Activated CD4-positive, alpha-beta T cell treated with anti-CD3 and anti-CD28 coated beads, Interleukin-2, amount 50 U/mL, for 48 hours (primary cell): Measurements from ENCODE around the gene TNFAIP8.

Source experiments
- DNase-seq, 2 experiments: peaks; one replicate each; pipeline ENCODE4 v3.0.0-alpha.2; 2020

TNFAIP8 gene

DNA sequence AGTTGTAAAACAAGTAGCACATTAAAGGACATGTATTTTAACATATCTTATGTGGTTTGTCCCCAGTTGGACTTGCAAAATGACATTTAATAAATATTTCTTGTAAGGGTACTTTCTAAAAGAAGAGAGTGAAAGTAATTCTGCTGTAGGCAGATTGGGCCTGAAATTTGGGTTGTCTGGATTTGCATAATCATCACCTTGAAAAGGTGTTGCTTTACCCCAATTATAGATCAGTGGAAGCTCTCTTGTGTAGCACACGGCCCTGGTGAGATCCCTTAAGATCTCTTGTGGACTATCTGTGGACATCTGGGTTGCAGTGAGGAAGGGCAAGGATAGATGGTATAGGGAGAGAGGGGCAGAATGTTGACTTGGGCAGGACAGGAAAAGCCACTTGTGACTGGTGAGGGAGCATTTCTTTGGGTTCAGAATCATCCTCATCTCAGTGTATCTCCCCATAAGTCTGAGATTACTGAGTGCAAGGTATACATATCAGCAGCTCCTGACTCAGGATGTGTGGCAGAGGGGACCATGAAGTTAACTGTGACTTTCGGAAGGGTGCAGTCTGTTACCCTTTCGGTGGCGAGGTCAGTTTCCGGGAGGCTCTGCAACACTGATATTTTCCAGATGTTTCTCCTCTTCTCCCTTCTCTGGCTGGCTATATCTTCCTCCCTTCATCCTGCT lies 2.0 kb upstream of the TNFAIP8 start:
- peak; percentile 46 to 62 for DNase-seq

DNA sequence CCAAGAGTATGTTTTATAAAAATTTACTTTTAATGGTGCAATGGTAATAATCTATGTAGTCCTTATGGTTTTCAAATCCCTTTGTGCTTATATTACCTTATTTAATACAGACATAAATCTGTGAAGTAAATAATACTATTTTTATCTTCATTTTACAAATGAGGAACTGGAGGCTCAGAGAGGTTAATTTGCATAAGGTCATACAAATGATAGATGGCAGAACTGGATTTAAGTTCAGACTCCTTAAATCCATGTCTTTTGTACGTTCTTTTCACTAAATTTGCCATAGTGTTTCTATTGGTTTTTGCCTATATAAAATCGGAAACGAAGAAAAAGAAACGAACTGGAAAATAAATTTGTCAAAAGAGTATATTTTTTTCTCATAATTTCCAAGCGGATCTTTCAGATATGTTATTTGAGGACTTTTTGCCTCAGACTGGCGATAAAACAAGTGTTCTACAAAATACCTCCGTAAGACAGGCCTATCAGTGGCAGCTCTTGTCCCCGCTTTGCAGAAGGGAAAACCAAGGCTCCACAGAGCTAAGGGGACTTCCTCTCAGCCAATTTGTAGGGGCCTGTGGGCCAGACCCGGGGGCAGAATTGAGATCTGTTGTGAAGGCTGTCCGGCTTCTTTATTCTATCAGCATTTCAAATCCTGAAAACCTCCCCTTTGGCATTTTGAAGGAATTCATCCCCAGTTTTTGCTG lies 1.1 kb upstream of the TNFAIP8 start:
- no peak for DNase-seq

DNA sequence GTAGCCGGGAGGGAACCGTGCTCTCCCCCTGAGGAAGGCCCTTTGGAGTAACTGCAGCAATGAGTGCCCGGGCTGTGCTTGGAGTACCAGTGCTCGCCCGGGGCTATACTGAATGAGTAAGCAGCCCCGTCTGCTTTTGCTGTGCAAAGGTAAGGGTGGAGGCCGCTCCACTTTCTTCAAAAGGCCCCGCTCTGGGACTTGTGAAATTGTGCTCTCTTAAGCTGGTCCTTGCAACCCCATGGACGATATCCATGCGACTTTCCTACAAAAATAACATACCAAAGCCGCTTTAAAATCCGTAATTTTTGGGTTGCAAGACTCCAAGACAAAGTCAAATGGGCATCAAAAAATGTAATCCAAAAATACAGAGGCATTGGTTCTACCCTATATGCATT lies 578 bp upstream of the TNFAIP8 start:
- DNase-seq: peak; percentile 56 to 65

DNA sequence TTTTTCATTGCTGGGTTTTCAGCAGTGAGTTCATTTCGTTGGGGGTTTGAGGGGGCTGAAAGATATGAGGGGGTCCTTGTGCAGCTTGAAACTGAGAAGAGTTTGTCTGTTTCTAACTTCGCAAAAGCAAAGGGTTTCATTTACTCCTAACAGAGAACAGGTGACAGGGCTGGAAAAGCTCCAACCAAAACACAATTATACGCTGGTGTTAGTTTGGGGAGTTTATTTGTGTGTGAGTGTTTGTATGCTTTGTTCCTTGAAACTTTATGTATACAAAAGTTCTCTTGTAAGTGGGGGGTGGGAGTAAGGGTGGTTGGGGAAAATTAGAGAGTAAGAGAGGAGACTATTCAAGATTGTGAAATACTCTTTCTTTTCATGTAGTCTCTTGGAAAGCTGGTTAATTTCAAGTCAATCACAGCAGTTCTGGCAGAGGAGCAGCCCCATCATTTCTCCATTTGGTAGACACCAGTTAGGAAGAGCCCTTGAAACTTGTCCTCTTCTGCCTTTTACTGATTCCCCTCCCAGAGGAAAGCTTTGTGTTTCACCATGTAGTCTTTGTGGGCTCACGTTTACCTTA lies 881 bp downstream of the TNFAIP8 start:
- no peak for DNase-seq

DNA sequence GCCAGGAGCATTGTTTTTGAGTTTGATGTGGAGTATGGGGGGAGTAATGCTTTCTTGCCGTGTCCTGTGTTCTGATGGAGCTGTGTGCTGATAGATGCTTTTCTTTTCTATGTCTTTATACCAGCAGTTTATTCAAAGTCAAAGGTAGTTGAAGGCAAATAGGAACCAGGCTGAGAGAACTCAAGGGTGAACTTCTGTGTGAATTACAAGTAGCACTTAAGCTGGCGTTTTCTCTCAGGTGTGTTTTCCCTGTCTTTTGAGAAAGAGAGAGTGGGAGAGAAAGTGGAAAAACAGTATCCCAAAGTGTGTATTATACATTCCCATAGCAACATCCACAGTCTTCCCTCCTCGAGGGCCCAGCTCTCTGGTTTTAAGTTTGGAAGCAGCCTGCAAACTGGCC lies 1.5 kb downstream of the TNFAIP8 start:
- no peak for DNase-seq

DNA sequence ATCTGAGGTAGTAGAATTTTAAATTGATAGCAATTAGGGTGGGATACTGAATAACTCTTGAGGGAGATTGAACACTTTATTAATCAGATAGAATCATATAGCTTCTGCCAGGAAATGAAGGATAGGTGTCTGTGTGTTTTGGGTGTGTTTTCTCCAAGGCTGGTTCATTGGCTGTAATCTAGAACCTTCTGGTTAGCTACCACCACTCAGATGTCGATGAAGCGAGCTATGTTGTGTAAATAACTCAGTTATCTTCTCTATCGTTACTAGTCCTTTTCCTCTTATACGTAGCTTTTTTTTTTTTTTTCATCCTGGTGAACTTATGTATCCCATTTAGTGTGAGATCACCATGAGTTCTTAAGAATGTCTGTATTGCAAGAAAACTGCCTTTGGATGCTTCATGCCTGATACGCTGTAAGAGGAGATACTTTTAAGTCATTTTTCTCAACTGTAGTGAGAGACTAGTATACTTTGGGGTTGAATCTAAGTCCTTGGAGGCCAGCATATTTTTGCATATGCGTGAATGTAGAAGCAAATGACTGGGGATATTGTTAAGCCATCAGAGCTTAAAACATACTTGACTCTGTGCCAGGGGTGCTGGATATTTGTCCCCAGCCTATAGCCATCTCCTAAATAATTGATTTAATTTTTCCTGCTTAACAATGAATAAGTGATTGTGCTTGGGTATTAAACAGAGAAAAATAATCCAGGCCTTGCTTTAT lies 2.1 kb downstream of the TNFAIP8 start:
- DNase-seq: no peak

DNA sequence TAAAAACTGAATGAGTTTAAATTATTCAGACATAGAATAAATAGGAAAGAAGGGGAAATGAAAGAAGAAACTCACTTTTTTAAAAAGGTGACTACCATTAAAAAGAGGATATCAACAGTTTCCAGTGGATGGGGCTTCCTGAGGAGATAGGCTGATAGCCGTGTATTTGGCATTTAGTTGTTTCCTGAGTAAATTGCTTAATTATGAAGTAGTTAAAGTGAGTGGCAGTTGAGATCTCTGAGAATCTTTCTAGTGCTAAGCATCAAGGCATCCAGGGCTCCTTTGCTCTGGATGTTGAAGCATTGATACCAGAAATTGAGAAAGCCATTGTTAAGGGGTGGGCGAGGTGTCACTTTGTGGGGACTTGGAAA lies 2.7 kb downstream of the TNFAIP8 start:
- no peak for DNase-seq

DNA sequence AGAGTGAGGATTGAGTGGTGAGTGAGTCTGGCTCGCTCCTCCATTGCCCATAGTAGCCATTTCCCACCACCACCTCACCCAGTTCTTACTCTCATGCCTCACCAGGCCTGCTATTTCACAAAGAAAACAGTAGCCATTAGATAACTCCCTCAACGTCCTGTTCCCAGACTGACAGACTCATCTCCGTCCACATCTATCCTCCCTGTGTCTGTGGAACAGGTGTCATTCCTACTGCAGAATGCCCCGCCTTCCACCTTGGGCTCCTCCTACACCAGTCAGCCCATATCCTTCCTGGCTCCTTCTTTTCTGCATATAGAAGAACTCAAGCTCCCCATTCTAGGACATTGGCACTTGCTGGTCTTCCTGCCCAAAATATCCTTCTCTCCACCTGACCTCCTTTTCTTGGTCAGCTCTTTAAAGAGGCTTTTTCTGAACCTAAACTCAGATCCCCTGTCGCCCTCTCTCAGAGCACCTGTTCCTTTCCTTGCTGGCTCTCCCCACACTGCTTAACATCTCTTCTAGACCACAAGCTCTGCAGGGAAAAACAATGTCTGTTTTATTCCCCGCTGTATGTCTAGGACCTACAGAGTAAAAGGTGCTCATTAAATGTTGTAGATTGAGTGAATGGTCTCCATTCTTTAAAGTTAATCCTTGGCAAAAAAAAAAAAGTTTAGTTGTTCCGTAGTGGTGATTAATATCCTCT lies 3.2 kb downstream of the TNFAIP8 start:
- DNase-seq: no peak

DNA sequence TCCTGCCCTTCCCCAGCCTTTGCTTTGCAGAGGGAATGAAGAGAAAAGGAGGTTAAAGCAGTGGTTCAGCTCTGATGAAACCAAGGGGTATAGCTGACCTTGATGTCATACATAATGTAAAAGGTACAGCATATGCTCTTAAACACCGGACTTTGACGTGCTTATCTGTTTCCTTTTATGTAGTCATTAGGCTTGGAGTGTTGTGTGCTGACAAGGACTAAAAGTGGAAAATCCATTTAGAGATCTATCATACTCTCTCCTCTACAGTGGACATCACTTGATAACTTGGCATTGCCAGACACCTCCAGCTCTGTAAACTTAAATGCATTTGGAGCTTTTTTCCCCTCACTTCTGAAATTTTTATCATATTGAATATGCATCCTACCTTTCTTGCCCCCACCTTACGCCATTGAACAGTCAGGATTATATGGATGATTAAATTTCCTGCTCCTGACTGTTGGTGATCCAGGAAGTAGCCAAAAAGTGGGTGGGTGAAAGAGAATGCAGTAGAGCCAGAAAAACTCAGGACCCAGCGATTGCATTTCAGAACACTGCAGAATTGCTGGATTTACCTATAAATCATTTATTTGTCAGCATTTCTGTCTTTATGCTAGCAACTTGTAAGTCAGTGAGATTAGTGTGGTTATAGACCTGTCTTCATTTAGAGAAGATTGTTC lies 4.1 kb downstream of the TNFAIP8 start:
- no peak for DNase-seq

DNA sequence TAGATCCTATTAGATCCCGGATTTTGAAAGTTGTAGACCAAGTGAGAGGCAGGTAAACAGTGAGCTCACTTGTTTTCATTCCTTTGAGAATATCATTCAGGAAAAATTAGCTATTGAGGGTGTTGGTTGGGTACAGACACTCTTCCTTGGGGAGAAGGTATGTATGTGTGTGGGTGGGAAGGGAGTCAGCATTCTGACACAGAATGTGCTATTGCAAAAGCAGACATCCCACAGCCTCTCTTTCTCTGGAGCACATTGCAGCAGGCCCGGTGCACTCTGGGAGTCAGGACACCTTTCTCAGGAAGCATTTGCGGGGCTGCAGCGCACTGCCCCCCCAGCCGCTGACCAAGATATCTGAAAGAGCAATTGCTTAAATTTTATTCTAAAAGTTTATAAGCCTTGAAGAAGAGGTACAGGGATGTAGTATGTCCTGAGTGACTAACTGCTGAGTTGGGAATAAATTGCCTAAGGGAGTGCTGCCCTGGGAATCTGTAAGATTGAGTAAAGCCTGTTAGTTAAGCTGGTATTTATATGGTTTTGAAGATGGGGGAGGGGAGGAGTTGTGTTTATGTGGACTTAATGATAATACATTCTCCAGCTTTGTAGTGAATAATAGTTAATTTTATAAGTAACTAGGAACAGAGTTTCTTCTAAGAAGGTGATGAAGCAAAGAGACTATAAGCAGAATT lies 5.2 kb downstream of the TNFAIP8 start:
- DNase-seq: no peak

DNA sequence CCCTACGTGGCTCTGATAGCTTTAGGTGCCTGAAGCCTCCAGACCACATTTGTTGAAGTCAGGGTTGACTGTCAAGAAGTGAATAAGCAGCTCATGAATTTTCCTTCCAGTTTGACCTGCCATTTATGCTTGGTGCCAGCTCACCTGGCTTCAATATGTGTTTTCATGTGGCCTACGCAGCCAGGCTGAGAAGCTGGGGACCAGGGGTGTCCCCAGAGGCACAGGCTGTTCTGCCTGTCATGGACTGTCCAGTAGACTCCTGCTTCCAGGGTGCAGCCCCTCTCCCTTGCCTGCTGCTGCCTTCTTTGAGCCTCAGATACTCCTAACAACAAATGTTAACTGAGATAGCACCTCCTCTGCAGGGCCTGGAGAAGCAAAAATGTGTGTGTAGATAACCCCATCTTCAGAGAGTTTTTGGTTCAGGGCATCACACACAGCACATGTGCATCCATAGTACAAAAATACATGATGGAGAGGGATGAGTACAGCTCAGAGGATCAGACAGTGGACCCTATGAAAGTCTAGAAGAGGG lies 5.8 kb downstream of the TNFAIP8 start:
- no peak for DNase-seq

DNA sequence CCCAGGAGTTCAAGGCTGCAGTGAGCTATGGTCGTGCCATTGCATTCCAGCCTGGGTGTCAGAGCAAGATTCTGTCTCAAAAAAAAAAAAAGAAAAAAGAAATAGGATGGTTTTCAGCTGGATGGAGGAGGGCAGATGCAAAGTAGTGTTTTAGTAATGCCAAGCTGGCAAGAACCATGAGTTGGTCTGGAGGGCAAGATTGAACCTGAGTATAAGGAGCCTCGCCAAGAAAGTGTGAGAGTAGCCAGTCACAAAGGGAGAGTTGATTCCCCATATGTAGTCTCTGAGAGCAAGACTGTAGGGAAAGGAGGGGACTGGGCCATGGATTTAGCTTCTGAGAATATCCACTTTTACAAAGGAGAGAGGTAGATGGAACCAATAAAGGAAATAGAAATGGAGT lies 6.9 kb downstream of the TNFAIP8 start:
- DNase-seq: no peak

DNA sequence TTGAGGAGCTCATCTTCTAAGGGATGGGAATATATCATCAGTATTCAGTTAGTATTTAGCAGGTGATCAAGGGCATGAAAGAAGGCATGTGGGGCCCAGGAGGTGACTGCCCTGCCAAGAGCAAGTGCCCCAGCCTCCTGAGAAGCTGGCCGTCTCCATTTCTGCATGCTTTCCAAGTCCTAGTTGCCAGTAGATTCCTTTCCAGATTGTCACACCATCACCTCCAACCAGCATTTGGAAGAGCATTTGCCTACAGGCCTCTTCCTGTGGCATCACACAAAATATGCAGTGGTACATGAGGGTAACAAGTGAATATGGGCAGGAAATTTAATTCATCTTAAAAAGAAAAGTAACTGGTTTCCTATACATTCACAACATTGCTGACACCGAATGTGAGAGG lies 7.5 kb downstream of the TNFAIP8 start:
- no peak for DNase-seq

DNA sequence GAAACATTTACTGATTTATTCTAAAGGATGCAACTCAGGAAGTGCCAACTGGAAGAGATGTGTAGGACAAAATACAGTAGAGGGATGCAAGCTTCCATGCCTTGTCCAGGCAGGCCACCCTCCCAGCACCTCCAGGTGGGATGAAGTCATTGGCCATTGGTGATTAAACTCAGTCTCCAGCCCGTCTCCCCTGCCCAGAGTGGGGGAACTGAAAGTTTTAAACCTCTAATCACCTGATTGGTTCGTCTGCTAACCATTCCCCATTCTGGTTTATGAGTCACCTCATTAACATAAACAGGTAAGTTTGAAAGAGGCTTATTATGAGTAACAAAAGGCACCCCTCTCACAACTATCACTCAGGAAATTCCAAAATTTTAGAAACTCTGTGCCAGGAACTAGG lies 8.1 kb downstream of the TNFAIP8 start:
- DNase-seq: no peak

DNA sequence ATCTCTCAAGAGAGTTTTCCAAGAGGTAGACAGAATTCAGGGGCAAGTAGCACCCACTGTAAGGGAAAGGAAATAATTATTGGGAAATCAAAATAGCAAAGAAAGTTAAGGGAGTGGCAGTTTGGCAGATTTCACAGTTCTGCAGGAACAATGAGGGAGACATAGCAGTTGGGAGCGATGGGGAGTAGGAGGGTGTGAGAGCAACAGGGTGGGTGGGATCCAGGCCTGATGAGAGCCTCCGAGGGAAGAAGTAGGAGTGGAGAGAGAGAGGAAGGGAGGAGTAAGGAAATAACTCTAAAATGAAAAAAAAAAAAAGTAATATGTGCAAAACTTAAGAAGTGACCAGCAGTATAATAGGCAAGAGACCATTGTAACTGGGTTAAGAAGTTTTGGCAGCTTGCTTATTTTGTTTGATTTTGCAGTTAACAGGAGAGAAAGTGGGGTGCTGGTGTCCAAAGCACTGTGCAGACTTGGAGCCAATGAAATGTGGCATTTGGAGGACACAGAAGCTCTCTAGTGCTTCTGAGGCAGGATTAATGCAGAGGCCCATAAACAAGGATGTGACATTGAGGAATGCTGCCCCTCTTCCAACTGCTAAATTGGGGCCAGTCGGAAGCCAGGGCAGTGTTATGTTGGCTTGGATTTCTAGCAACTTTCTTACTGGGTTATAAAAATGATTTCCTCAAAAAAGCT lies 10.2 kb downstream of the TNFAIP8 start:
- no peak for DNase-seq

DNA sequence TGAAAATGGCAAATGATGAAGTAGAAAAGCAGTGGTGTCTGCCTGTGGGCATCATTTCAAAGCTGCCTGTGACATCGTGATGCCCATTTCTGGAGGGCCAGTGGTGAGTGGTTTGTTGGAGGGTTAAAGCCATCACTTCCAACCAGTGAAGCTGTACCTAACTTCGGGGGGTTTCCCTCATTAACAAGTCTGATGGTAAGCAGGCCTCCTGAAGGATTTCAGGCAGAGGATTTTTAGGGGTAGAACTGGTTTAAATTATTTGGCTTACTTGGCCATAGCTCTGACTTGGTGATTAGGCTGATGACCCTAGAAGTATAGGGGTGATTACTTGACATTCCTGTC lies 10.7 kb downstream of the TNFAIP8 start:
- no peak for DNase-seq

DNA sequence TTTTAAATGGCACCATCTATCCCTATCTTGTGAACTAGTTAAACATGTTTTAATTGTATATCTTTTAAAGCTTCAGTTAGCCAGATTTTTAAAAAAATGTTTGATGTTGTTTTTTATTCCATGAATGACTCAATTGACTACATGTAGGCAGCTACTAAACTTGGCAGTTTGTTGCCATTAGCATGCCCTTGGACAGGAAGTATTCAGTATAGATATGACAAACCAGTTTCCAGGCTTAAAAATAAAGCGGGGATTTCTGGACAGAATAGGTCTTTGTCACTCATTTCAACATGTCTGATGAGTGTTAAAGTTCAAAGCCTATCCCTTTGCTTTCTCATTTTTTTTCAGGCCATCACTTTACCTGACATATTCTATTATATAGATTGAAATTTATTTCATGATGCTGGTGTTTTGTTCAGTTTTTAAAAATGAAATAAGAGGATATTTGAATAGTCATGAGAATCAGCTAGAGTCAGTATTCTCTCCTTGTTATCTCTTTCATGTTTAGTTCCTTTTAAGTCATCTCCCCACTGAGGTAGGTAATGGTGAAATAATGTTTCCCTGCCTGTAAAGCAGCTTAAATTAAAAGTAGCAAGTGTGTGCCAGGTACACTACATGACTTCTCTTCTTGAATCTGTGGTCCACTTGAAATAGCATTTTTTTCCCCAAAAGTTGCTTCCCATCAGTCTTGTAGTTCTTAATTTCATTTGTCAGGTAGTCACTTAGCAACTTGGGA lies 11.9 kb downstream of the TNFAIP8 start:
- DNase-seq: no peak

DNA sequence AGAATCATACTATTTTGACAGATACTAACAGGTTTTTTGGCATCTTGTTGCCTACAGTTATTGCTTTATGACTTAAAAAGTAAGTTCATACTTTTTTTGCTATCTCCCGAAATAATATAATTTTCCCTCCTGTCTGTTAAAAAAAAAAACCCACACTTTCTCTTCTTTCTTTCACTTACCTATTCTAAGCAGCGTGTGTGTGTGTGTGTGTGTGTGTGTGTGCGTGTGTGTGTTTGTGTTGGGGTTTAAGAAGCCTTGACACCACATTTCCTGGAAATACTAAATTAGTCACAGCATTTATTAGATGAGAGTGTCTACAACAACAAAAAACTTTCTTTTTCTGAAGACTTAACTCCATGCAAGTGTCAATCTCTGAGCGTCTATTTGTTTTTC lies 12.4 kb downstream of the TNFAIP8 start:
- DNase-seq: peak in 1 of 2 experiments; percentile 45

DNA sequence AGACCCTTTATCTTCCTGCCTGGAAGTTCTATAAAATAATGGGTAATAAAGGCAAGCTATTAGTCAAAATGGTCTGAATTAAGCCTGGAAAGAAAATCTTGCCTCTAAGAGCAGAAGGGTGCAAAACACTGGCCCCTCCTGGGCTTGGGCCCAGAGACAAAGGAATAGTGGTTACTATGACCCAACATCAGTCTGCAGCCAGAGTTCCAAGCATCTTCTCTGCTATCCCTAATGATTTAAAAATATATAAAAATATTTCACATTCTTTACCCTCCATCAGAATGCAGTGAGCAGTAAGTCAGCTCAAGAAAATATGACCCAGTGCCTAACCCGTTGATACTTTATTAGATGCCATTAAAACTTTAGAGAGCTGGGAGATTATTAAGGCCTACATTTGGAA lies 14.7 kb downstream of the TNFAIP8 start:
- DNase-seq: no peak

DNA sequence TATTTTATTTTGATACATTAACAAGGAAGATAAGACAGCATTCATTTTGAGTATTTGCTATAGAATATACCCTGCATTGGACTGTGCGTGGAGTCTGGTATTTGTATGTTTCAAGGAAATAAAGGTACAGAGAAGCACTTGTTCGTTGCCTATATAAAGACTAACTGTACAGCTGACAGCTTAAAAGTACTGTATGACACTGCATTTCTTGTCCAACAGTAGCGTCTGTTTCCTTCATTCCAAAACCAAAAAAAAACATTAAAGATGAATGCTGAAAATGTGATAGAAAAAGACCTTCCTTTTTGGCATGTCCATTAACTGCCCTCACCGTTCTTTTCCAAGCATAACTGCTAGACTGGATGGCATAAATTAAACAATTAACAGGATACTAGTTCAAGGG lies 15.3 kb downstream of the TNFAIP8 start:
- no peak for DNase-seq

DNA sequence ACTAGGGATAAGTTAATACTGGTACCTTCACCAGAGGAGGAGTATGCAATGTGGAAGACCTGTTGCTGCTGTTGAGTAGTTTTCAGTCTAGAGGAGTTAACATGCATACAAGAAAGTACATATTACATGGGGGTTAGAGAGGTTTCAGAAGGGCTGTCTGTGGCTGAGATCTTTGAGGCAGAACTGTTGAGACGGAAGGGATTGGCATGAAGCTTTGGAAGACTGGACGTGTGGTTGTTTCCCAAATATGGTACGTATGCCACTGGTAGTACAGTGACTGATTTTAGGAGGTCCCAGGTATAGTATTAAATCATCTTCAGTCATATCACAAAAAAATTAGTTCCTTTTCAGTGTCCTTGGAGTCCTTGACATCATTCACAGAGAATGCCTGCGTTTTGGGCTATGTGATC lies 17.6 kb downstream of the TNFAIP8 start:
- no peak for DNase-seq
